NCI-H187 treated with DMSO at 0.1 percent for 48 hours (cell line): ENCODE data around the gene STARD10.
"Not testable (repeated sequence)": the region's sequence is repeated elsewhere in the genome, so short reads cannot be mapped to it uniquely, and the experiment has no call there.

Source experiments
- DNase-seq: peaks from one replicate; lab custom pipeline; 2025; lab: John Stamatoyannopoulos, UW

Gene STARD10

DNA sequence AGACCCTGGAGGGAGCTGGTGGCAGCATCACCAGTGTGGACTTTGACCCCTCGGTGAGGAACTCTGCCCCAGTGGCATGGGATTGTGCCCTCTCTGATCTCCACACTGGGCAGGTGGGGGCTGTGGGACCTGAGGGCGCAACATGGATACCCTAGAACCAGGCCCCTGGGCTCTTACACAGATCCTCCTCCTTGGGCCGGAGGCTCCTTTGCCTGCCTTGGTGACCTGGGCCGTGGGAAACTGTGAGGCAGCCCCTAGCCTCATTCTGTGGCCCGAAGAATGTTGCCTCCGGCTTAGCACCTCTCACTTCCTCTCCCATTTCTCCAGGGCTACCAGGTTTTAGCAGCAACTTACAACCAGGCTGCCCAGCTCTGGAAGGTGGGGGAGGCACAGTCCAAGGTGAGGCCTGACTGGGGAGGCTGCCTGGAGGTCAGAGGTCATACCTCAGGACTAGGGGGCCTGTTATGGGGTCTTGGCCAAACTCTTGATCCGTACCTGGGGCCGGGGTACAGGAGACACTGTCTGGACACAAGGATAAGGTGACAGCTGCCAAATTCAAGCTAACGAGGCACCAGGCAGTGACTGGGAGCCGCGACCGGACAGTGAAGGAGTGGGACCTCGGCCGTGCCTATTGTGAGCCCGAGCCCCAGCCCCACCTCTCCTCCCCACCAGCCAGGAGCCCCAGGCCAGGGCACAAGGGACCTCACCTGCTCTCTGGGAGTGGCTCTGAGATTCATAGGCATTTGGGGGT, 32.5 kb upstream of the STARD10 start:
- DNase-seq: no peak

DNA sequence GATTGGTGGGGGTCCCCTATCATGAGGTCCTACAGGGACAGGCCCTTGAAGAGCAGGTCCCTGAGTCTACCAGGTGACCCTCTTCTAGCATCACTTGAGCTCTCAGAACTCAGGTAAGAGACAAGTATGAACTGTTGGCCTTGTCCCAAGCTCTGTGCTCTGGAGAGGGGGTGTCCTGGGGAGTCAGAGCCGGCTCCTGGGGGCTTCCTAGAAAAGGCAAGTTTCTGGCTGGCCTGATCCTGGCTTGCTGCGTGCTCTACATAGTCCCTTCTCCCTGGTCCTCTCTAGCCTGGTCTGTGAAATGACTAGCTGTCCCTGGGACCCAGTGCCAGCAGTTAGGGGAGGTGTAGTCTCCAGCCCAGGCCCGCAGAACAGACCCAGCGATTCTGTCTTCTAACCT, 31.8 kb upstream of the STARD10 start:
- DNase-seq: no peak

DNA sequence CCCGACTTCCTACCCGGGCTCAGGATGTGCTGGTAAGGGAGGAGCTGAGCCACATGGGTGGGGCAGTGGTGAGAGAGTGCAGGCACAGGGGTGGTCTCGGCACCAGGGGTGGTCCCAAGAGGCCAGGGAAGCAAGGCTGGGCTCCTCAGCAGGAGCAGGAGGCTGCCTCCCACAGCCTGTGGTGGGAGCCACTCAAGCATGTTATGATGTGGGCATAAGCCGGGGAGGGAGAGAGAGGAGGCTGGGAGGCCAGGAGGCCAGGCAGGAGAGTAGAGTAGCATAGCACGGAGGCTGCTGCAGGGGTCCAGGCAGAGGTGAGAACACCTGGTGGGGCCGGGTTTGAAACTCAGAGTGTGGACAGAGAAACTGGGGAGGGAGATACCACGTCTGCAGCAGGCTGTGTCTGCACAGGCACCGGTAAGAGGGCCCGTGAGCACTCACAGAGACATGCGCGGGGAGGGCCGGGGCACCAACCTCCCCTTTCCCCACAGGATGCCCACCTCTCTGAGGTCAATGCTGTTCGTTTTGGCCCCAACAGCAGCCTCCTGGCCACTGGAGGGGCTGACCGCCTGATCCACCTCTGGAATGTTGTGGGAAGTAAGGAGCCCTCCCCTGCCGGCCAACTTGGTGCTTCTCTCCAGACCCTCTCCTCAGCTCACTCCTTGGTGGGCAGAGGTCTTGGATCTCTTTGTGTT, 31.1 kb upstream of the STARD10 start:
- no peak for DNase-seq

DNA sequence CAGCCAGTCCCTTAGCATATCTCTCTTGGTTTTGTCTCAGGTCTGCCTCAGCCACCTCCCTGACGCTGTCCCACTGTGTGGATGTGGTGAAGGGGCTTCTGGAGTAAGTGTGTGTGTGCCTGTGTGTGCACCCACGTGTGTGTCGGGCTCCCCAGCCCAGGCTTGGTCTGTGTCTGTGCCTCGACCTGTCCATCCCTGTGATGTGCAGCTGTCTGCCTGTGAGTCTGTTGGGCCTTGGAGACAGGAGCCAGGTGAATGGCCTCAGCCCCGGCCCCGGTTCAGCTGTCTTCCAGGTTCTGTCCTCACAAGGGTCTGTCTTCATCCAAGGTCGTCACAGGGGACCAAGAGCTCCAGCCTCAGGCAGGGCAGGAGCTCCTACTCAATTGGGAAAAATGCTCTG, 30.2 kb upstream of the STARD10 start:
- DNase-seq: no peak

DNA sequence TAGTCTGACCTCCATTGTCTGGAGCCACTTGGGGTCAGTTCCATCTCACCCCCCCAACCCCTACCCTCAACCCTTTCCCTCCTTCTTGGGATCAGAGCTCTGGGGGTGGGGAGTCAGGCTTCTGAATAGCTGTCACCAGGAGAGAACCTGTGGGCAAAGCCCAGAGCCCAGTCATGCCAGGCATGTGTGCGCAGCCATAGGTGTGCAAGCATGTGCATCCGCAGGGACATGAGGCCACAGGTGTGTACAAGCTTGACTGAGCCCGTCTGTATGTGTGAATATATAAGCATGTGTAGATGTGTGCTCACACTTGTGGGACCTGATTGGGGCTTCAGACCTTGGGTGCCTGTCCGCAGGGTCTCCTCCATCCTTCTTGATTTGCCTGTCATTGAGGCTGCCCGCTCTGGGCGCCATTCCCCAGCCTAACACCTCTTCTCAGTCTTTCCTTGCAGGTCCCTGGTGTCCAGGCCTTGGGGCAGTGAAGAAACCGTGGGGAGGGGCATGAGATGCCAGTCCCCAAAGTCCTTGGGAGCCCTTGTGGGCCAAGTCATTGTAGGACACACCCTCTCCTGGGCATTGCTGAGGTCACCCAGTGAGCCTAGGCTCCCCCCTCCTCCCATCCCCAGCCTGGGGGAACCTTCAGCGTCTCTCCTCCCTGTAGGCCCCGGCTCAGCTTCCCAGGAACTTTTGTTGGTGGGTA, 29.4 kb upstream of the STARD10 start:
- no peak for DNase-seq

DNA sequence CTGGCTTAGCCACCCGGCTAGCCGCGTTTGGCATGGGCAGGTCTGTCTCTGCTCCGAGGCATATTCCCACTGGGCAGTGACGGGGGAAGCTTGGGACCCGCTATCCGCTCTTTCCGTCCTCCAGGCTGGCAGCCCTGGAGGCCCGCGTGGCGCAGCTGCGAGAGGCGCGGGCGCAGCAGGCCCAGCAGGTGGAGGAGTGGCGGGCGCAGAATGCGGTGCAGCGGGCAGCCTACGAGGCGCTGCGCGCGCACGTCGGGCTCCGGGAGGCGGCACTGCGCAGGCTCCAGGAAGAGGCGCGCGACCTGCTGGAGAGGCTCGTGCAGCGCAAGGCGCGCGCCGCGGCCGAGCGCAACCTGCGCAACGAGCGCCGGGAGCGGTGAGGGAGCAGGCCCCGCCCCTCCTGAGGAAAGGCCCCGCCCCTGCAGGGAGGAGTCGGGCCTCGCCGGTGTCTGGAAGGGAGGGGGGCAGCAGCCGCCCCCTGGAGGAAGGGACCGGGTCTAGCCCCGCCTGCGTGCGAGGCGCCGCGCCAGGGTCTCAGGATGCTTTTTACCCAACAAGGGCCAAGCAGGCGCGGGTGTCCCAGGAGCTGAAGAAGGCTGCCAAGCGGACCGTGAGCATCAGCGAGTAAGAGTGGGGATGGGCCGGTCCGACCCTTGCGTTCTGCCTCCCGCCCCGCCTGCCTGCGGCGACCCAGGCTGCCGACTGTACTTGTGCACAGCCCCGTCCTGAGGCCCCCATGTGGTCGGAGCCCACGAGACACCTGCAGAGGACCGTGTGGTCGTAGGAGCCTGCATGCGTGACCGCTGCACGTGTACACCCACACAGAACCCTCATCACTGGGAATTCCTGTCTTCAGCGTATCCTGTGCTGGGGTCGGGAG, 28.3 kb upstream of the STARD10 start:
- peak; percentile 37 for DNase-seq

DNA sequence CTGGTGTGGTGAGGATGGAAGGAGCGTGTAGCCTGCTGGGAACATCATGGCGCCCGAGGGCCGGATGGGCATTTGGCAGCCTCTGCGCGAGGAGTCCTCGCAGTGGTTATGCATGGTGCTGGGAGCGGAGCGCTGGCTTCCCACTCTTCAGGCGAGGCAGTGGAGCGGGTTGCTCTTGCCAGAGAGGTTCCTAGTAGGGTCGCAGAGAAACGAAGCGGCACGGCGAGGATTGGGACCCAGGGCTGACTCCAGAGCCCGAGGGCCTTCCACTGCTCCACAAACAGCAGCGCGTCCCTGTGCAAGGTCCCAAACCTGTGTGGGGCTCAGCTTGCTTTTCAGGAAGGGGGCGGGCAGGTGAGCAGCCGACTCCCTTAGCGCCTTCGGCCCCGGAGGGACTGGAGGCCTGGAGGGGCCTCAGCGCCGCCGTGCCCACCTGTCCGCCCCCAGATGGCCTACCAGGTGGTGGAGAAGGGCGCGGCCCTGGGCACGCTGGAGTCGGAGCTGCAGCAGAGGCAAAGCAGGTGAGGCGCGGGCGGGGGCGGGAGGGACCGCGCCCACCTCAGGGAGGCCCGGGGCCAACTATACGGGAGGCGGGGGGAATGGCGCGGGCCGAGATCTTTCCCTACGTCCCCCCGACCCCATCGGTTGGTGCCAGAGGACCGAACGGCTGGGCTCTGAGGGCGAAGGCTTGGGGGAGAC, 27.5 kb upstream of the STARD10 start:
- DNase-seq: no peak

DNA sequence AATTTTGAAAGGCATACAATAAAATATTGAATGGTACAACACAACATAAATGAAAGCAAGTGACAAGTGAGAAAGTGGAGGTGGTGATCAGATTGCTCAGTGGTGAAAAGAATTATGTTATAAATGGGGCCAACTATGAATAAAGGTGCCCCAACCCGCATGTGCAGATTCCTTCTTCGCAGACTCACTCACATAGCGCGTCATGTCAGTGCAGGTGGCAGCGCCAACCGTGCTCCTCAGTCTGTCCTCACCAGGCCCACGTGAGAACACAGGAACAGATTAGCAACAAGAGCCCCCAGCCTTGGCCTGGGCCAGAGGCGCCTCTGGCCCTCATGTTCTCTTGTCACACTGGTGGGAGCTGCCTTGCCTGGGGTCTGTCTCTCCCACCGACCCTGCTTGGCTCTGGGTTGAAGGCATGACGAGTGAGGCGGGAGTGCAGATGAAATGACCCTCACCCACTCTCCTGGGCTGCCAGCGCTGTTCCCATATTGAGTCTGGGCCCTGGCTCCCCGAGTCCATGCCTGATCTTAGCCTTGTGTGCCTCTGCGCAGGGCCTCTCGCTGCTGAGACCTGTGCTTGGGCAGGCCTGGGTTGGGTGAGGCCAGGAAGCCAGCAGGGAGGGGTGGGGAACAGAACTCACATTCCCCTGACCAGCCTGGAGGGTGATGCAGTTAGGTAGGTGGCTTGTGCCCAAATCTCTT, 26.7 kb upstream of the STARD10 start:
- DNase-seq: no peak

DNA sequence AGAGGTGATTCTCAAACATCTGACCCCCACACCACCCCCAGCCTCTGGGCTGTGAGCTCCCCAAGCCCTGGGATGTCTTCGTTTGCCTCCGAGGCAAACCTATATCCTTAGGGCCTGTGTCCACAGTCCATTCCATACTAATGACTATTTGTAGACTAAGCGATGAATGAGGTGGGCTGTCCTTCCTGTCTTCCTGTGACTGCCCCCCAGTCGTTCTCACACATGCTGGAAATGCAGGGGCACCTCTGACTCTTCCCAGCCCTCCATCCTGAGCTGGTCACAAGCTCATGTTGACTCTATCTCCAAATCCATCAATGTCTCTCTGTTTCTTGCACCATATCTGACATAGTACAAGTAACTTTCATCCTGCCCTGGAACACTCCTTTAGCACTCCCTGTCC, 25.1 kb upstream of the STARD10 start:
- DNase-seq: no peak

DNA sequence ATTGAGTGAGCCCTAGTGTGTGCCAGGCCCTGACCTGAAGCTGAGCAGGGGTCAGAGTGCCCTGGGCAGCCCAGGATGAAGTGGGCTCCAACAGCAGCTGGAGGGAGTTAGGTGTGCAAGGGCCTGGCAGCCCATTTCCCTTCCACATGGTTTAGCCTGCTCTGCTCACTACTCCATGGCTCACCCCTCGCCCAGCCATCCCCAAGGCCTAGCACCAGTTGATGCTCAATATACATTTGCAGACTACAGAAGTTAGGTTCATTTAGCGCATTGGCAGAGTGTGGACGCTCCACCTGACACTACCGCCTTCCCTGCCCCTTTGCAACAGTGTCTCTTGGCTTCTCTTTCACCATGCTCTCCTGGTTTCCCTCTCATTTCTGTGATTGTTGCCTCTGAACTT, 24.1 kb upstream of the STARD10 start:
- DNase-seq: no peak

DNA sequence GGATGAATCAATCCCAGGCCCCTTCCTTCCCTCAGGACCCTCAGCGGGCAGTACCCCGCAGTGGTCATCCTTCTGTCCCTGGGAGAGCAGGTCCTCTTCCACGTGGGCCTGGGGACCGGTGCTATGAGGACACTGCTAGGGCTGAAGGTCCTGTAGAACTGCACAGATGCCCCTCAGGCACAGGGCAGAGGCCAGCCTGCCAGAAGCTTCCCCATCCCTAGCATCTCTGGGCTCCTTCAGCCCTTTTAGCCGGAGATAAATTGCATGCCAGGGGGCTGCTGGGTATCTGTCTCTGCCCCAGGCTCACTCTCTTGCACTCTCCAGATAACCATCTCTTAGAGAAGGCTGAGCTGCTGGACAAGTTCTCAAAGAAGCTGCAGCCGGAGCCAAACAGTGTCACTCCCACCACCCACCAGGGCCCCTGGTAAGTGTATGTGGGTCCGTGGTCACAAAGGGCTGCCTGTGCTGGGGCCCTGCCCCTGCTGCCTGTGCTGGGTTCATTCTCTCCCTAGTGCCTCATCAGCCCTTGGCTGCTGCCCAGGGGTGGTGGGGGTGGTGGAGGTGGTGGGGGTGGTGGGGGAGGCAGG, 22.6 kb upstream of the STARD10 start:
- no peak for DNase-seq

DNA sequence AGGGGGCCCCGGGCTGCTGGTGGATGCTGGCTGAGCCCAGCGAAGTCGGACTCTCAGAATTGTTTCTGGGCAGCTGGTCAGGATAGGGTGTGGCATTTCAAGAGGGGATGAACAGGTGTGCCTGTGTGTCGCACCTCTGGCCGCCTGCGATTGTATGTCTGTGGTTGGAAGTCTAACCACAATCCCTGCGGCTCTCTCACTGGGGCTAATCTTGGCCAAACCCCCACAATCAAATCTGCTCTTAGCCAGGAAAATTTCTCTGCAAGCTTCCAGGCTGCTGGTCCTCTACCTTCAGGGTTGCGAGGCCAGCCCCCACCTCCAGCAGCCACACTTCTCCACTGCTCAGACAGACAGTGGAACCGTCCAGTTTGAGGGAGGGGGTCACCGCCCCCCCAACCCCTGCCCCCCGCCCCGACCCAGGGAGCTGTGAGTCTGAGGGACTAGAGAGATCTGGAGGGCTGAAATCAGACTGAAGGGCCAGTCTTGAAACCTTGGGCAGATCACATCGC, 21.3 kb upstream of the STARD10 start:
- DNase-seq: peak; percentile 7

DNA sequence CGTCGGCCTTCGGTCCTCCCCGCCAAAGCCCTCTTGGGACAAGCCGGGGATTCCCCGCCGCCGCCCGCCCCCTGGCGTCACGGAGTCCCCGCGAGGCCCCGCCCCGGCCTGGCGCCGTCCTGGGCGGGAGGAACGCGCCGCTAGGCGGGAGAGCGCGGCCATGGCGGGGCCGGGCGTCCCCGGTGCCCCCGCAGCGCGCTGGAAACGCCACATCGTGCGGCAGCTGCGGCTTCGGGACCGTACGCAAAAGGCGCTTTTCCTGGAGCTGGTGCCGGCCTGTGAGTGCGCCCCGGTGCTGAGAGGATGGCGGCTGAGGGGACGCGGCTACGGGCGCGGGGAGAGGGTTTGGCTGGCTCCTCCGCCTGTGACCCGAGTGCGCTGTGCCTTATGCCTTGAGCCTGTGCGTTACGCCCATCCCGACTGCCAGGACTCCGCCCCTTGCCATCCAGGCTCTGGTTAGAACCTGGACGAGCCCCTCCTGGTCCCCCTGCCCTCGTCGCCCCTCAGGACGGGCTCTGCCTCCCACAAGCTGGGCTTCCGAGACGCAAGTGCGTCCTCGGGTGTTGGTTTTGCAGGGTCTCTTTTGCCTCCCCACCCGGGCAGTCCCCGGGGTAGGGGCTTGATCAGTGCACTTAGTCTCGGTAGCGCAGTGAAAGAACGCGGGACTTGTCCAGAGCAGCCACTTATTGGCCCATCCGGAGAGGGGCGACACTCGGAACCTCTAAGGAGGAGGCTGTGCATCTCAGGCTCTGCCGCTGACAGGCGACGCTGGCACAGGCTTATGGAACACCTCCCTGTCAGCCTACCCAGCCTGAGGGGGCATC, 20.7 kb upstream of the STARD10 start, which contains the start of gene ATG16L2:
ATG16L2 (plus strand) TSS at position 126 of the 824 bp plus-strand sequence; CDS start at position 161, 35 bp downstream.
- no peak for DNase-seq

DNA sequence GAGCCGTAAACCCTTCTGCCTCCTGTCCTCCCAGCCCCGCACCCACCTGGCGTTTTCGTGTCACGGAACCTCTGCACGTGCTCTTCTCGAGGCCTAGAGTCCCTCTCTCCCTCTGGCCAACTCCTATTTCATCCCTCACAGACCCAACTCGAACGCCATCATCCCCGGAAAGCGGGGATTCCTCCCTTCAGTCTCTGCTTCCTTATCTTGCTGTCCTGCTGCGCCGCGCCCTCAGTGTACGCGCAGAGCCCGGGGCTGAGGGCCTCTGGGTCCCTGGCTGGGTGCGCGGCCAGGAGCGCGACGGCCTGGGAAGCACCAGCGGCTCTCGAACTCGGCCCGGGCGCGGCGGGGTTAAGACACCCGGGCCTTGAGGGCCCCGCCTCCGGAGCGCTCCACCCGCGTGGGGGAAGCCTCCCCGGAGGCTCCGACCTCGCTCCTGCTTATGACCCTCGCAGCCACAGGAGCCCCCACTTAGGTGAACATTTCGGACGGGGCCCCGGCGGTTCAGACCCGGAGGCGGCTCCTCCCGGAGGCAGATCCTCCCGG, 20.0 kb upstream of the STARD10 start:
- peak; percentile 5 for DNase-seq

DNA sequence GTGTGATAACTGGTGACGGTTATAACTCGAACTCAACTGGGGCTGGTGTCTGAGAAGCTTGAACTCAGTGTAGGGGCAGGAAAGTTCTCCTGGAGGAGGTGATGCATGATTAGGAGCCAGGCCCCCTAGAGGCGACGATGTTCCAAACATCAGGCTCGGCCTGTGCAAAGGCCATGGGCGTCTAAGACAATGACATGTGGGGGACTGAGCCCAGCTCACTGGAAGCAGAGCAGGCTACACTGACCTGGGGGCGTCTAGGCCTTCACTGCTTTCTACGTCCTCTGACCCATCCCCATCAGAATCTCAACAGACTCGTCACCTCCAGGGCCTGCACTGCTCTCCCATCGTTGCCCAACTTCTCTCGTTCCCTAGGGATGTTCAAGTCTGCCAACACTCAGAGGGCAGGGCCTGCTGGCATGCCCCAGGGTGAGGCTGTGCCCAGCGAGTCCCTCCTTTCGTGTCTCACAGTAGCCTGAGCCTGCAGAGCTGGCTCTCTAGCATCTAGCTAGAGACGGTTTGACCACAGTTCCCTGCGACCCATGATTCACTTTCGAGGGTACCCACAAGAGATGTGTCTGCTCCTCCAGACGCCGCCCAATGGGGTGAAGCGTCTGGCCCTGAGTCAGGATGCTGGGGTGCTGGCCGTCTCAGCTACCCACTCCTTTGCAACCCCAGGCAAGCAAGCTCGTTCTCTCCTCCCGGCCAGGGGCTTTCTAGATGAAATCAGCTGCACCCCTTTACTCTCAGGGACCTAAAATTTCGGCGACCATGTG, 19.3 kb upstream of the STARD10 start:
- no peak for DNase-seq

DNA sequence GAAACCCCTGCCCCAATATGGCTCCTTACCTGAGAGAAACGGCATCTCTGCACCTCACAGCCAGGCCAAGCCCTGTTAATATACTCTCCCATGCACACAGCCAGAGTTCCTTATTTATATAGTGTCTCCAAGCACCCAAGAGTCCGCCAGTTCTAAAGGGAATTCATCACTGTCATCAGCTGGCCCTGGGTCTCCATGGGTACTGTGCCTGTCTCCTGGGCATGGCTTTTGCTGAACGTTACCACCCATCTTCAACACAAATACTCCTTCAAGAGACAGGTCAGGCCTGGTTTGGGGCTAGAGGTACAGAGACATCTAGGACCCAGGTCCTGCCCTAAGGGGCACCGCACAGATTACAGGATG, 18.7 kb upstream of the STARD10 start:
- DNase-seq: peak; percentile 71

DNA sequence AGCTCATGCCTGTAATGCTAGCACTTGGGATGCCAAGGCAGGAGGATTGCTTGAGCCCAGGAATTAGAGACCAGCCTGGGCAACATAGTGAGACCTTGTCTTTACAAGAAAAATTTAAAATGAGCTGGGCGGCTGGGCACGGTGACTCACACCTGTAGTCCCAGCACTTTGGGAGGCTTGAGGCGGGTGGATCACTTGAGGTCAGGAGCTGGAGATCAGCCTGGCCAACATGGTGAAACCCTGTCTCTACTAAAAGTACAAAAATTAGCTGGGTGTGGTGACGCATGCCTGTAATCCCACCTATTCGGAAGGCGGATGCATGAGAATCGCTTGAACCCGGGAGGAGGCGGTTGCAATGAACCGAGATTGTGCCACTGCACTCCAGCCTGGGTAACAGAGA, 17.8 kb upstream of the STARD10 start:
- DNase-seq: not testable (repeated sequence)

DNA sequence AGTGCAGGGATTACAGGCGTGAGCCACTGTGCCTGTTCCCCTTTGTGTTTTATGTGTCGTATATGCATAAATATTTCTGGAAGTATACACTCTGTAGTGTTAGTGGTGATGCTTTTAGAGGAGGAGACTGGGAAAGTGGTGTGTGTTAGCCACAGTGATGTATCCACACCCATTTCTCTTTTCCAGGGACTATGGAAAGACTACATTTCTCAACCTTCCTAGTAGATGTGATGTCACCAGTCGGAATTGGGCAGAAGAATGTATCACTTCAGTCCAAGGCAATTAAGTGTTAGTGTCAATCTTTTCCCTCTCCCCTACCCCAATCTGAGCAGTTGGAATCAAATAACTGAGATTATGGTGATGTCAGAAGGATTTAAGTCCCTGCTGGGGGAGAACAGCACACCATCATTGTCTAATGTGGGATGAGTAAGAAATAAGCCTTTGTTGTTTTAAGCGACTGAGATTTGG, 14.5 kb upstream of the STARD10 start:
- DNase-seq: no peak
